Body of pancreas (tissue), 4 donors: ENCODE measurements around the gene SLC12A8.

Experiments used
- CTCF ChIP-seq, 7 experiments: fragments of 450-650 bp in 4 of 7; fragments of 200-600 bp in 3 of 7; sonication (generic) in 3 of 7; IDR thresholded peaks; one replicate each; pipeline ENCODE4 v1.5.1; 2016 to 2019; ENCODE audit warnings: antibody characterized with exemption in 7 of 7
- POLR2A ChIP-seq, 3 donors: fragments of 450-650 bp; IDR thresholded peaks; one replicate each; pipeline ENCODE4 v1.6.1; 2016; ENCODE audit warnings: antibody characterized with exemption in 3 of 3, mild to moderate bottlenecking in 2 of 3

- no peak for TF ChIP-seq POLR2A (IDR thresholded peaks at IDR 0.05)
- no peak for TF ChIP-seq CTCF (IDR thresholded peaks at IDR 0.05)
Observed at GRCh38 chr3:125147491-125147820, 65.1 kb downstream of the SLC12A8 start.
